NCI-H345 treated with DMSO at 0.1 percent for 48 hours (cell line): ENCODE data around the gene ZNF860.
"Not testable (repeated sequence)": the region's sequence is repeated elsewhere in the genome, so short reads cannot be mapped to it uniquely, and the experiment has no call there.

Experiments
- DNase-seq: peaks from one replicate; lab custom pipeline; 2025; ENCODE audit not compliant: unreplicated experiment; lab: John Stamatoyannopoulos, UW

The ZNF860 gene

GRCh38 chr3:31960793-31961431, 20.6 kb upstream of the ZNF860 start:
- DNase-seq: no peak

GRCh38 chr3:31962801-31963205, 18.7 kb upstream of the ZNF860 start:
- no peak for DNase-seq

GRCh38 chr3:31966978-31967591, 14.5 kb upstream of the ZNF860 start:
- DNase-seq: no peak

GRCh38 chr3:31967592-31967991, 14.0 kb upstream of the ZNF860 start:
- no peak for DNase-seq

GRCh38 chr3:31968369-31968926, 13.1 kb upstream of the ZNF860 start:
- DNase-seq: no peak

- DNase-seq: no peak
Measured at GRCh38 chr3:31968927-31969418, 12.6 kb upstream of the ZNF860 start.

GRCh38 chr3:31971607-31972006, 9.9 kb upstream of the ZNF860 start:
- DNase-seq: no peak

- DNase-seq: no peak
Measured at GRCh38 chr3:31973081-31973480, 8.5 kb upstream of the ZNF860 start.

GRCh38 chr3:31973837-31974236, 7.7 kb upstream of the ZNF860 start:
- no peak for DNase-seq

- no peak for DNase-seq
Measured at GRCh38 chr3:31974471-31974870, 7.1 kb upstream of the ZNF860 start.

GRCh38 chr3:31974964-31975363, 6.6 kb upstream of the ZNF860 start:
- no peak for DNase-seq

- no peak for DNase-seq
Measured at GRCh38 chr3:31976302-31976701, 5.2 kb upstream of the ZNF860 start.

GRCh38 chr3:31977736-31978135, 3.8 kb upstream of the ZNF860 start:
- no peak for DNase-seq

GRCh38 chr3:31978553-31978952, 3.0 kb upstream of the ZNF860 start:
- no peak for DNase-seq

GRCh38 chr3:31979001-31979697, 2.4 kb upstream of the ZNF860 start:
- no peak for DNase-seq

- no peak for DNase-seq
Measured at GRCh38 chr3:31980530-31981205, 882 bp upstream of the ZNF860 start.

GRCh38 chr3:31984321-31984720, 2.8 kb downstream of the ZNF860 start:
- no peak for DNase-seq

- DNase-seq: no peak
Measured at GRCh38 chr3:31985831-31986230, 4.3 kb downstream of the ZNF860 start.

GRCh38 chr3:31988271-31988670, 6.7 kb downstream of the ZNF860 start:
- no peak for DNase-seq

- not testable (repeated sequence) for DNase-seq
Measured at GRCh38 chr3:31992995-31993394, 11.4 kb downstream of the ZNF860 start.

- DNase-seq: no peak
Measured at GRCh38 chr3:31993843-31994242, 12.3 kb downstream of the ZNF860 start.
